Endothelial cell (in vitro differentiated cells): Measurements from ENCODE around the gene HNRNPA3. TPM values are rescaled to one million over a fixed set of nuclear protein-coding genes. Genes with fewer than 3 reads are reported as not detected.
A peak's percentile ranks its signal among the peaks of the same experiment; 100 is the strongest.

Source experiments
- DNase-seq: peaks from one replicate; pipeline ENCODE4 v3.0.0; 2021; ENCODE audit warnings: low spot score
- H3K27ac Mint-ChIP-seq: one replicate; pipeline ENCODE4 v1.8.0; 2021; ENCODE audit warnings: mixed read lengths, inconsistent platforms; ENCODE audit not compliant: unreplicated experiment
- H3K27me3 Mint-ChIP-seq: one replicate; pipeline ENCODE4 v1.8.0; 2021; ENCODE audit warnings: mild to moderate bottlenecking, moderate library complexity, mixed read lengths, inconsistent platforms; ENCODE audit not compliant: unreplicated experiment
- H3K36me3 Mint-ChIP-seq: one replicate; pipeline ENCODE4 v1.8.0; 2021; ENCODE audit warnings: mild to moderate bottlenecking, low read depth, mixed read lengths, inconsistent platforms; ENCODE audit not compliant: unreplicated experiment
- H3K4me1 Mint-ChIP-seq: one replicate; pipeline ENCODE4 v1.8.0; 2021; ENCODE audit warnings: mild to moderate bottlenecking, mixed read lengths, inconsistent platforms; ENCODE audit not compliant: unreplicated experiment
- H3K4me3 Mint-ChIP-seq: one replicate; pipeline ENCODE4 v1.8.0; 2021; ENCODE audit warnings: mild to moderate bottlenecking, mixed read lengths, inconsistent platforms; ENCODE audit not compliant: unreplicated experiment
- H3K9me3 Mint-ChIP-seq: one replicate; pipeline ENCODE4 v1.8.0; 2021; ENCODE audit warnings: mixed read lengths, inconsistent platforms; ENCODE audit not compliant: unreplicated experiment
- CTCF ChIP-seq: fragments of 200-600 bp; sonication (generic); IDR thresholded peaks from one replicate; pipeline ENCODE4 v1.5.0; 2021; ENCODE audit warnings: antibody characterized with exemption; ENCODE audit not compliant: unreplicated experiment
- total RNA-seq: library from RNA; stranded (reverse); fragmentation: NEBNext Ultra II Directional; extraction: Animal tissue kit (Norgen Biotek cat#: 25700); gene quantifications from one replicate; pipeline ENCODE4 v1.2.1, GENCODE V29; 2021; ENCODE audit not compliant: unreplicated experiment

HNRNPA3 gene
- total RNA-seq, 1 donor from 2014 or later, result 264 TPM

GRCh38 chr2:177201919-177202346, 10.7 kb upstream of the HNRNPA3 start:
- no peak for TF ChIP-seq CTCF
- DNase-seq, result no peak
- H3K9me3 Mint-ChIP-seq, result no peaks in the 10 kb centered on the region
- no peaks in the 10 kb centered on the region for H3K36me3 Mint-ChIP-seq
- no peak overlapping the region for H3K4me3 Mint-ChIP-seq
- H3K4me1 Mint-ChIP-seq, result peaks cover 13% of the 10 kb centered on the region
- H3K27ac Mint-ChIP-seq, result no peak overlapping the region
- no peaks in the 10 kb centered on the region for H3K27me3 Mint-ChIP-seq

GRCh38 chr2:177204417-177204816, 8.2 kb upstream of the HNRNPA3 start:
- H3K27me3 Mint-ChIP-seq, result no peaks in the 10 kb centered on the region
- no peak overlapping the region for H3K4me3 Mint-ChIP-seq
- peaks cover 13% of the 10 kb centered on the region for H3K4me1 Mint-ChIP-seq
- no peak for TF ChIP-seq CTCF
- no peak overlapping the region for H3K27ac Mint-ChIP-seq
- DNase-seq, result no peak
- H3K36me3 Mint-ChIP-seq, result no peaks in the 10 kb centered on the region
- no peaks in the 10 kb centered on the region for H3K9me3 Mint-ChIP-seq

DNA sequence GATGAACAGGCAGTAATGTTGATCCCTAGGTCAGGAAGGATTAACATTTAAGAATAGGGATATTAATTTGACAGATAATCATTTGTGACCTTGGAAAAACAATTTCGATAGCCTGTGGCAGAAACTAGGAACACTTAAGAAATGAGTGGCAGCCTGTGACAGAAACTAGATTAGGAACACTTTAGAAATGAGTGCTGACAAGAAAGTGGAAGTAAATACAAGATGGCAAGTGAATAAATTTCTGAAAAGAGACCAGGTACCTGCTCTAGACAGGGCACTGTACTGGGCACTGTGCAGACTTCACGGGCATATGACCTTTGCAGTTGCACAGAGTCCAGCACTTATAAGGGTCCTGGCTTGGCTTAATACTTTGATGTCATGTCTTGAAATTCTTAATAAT, 5.5 kb upstream of the HNRNPA3 start:
- no peak overlapping the region for H3K4me3 Mint-ChIP-seq
- DNase-seq, result no peak
- no peaks in the 10 kb centered on the region for H3K9me3 Mint-ChIP-seq
- no peak overlapping the region for H3K27ac Mint-ChIP-seq
- H3K36me3 Mint-ChIP-seq, result no peaks in the 10 kb centered on the region
- H3K27me3 Mint-ChIP-seq, result peaks cover 6% of the 10 kb centered on the region
- TF ChIP-seq CTCF, result no peak
- H3K4me1 Mint-ChIP-seq, result peaks cover 23% of the 10 kb centered on the region

DNA sequence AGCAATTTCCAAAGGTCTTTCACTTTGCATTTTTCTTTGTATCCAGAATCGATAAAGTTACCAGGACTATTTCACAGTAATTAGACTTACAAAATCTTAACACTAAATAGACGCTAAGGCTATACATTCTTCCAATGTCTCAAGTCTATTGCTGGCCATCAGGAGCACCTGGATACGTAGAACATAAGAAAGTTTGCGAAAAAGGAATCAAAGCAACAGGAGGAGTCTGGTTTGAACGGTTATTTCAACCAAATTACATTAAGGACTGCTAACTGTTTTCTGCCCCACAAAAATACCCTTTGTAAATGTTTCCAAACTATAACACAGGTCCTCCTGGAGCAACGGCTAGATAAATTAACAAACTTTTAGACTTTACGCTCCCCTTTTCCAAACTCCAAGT, 1.4 kb upstream of the HNRNPA3 start:
- H3K36me3 Mint-ChIP-seq, result peaks cover 16% of the 10 kb centered on the region
- H3K27me3 Mint-ChIP-seq, result peaks cover 14% of the 10 kb centered on the region
- H3K9me3 Mint-ChIP-seq, result no peaks in the 10 kb centered on the region
- peaks cover 31% of the 10 kb centered on the region for H3K4me1 Mint-ChIP-seq
- DNase-seq, result no peak
- H3K27ac Mint-ChIP-seq, result peak overlapping the region; percentile 100
- H3K4me3 Mint-ChIP-seq, result peak overlapping the region; percentile 97
- TF ChIP-seq CTCF, result no peak

GRCh38 chr2:177211576-177212105, 953 bp upstream of the HNRNPA3 start:
- Mint-ChIP-seq H3K36me3 (peaks cover 21% of the 10 kb centered on the region), H3K9me3 (no peaks in the 10 kb centered on the region), H3K27ac (peak overlapping the region; percentile 100), H3K27me3 (peaks cover 14% of the 10 kb centered on the region), H3K4me3 (peak overlapping the region; percentile 97), H3K4me1 (peaks cover 32% of the 10 kb centered on the region)
- no peak for TF ChIP-seq CTCF
- no peak for DNase-seq
